HCT116 (cell line): ENCODE results near the gene TUBA4B. TPM values are rescaled to one million over a fixed set of nuclear protein-coding genes. Genes with fewer than 3 reads are reported as not detected.

Source experiments
- ATAC-seq: fragments of 200-7000 bp; cut with Tn5 transposase; 2 replicates; pipeline ENCODE4 v1.9.1; 2020; ENCODE audit warnings: mild to moderate bottlenecking, moderate library complexity
- BruUV-seq: library from RNA; stranded (reverse); fragments of 400-500 nt; replicated peaks from 2 replicates; lab custom pipeline; 2021; lab: Mats Ljungman, UMichigan
- CTCF ChIA-PET: fragments of 300-600 bp; sonication (Branson Sonifier 250); formaldehyde crosslinking; loops from one replicate; lab custom pipeline; 2021; ENCODE audit warnings: antibody characterized with exemption; lab: Charles Lee
- POLR2A ChIA-PET: fragments of 300-600, 350-600 bp; sonication (Branson Sonifier 250); formaldehyde crosslinking; loops from one replicate; lab custom pipeline; 2021; ENCODE audit warnings: antibody characterized with exemption; lab: Charles Lee
- RAD21 ChIA-PET, 2 experiments: fragments of 300-600 bp; sonication (Branson Sonifier 250); formaldehyde crosslinking; loops; one replicate each; lab custom pipeline; 2023; ENCODE audit warnings: low total read pairs in 2 of 2; ENCODE audit not compliant: uncharacterized antibody in 2 of 2, unreplicated experiment in 2 of 2, low non-redundant PET in 1 of 2; lab: Charles Lee
- DNase-seq: peaks from one replicate; pipeline ENCODE4 v3.0.0-alpha.2; 2010; ENCODE audit warnings: low read depth, low spot score
- H2AFZ ChIP-seq: fragments of 200-600 bp; shearing (Covaris generic), sonication (generic); 2 replicates; pipeline ENCODE4 v1.6.1; 2017; ENCODE audit warnings: low read depth, mixed run types, mixed read lengths, antibody characterized with exemption, low read length; ENCODE audit not compliant: poor library complexity, severe bottlenecking
- H3K27ac ChIP-seq: 2 replicates; pipeline ENCODE4 v1.5.1; 2012; ENCODE audit warnings: low read depth, low read length
- H3K27me3 ChIP-seq: fragments of 200-600 bp; sonication (generic); 2 replicates; pipeline ENCODE4 v1.6.1; 2016; ENCODE audit warnings: mixed run types, low read length, mixed read lengths; ENCODE audit not compliant: insufficient read depth
- H3K36me3 ChIP-seq, 2 experiments: fragments of 200-500 bp in 1 of 2; fragments of 200-600 bp in 1 of 2; sonication (Bioruptor generic) in 1 of 2; sonication (generic) in 1 of 2; 2 replicates each; pipeline versions ENCODE4 v1.5.1 to v1.6.1; 2014 to 2016; ENCODE audit warnings: low read length in 2 of 2, inconsistent platforms in 1 of 2, mixed read lengths in 1 of 2, mixed run types in 1 of 2; ENCODE audit not compliant: insufficient read depth in 2 of 2, control insufficient read depth in 1 of 2
- H3K4me1 ChIP-seq, 2 experiments: fragments of 200-600 bp in 1 of 2; sonication (generic) in 1 of 2; 2 replicates each; pipeline versions ENCODE4 v1.5.1 to v1.6.1; 2012 to 2017; ENCODE audit warnings: low read length in 2 of 2, inconsistent platforms in 1 of 2, mild to moderate bottlenecking in 1 of 2, mixed read lengths in 1 of 2, mixed run types in 1 of 2, moderate library complexity in 1 of 2; ENCODE audit not compliant: insufficient read depth in 2 of 2, control insufficient read depth in 1 of 2
- H3K4me2 ChIP-seq: fragments of 200-600 bp; sonication (generic); 2 replicates; pipeline ENCODE4 v1.6.1; 2017; ENCODE audit warnings: mixed run types, low read length, mixed read lengths
- H3K4me3 ChIP-seq, 2 experiments: fragments of 200-600 bp in 1 of 2; sonication (generic) in 1 of 2; replicated peaks in 1 of 2; 2 replicates each; pipeline ENCODE4 v1.5.1; 2011 to 2016; ENCODE audit warnings: low read length in 2 of 2, control low read depth in 1 of 2, low read depth in 1 of 2, mild to moderate bottlenecking in 1 of 2, mixed read lengths in 1 of 2, mixed run types in 1 of 2
- H3K79me2 ChIP-seq: fragments of 200-600 bp; sonication (generic); 2 replicates; pipeline ENCODE4 v1.6.1; 2017; ENCODE audit warnings: mild to moderate bottlenecking, mixed run types, low read length, moderate library complexity, mixed read lengths; ENCODE audit not compliant: insufficient read depth
- H3K9ac ChIP-seq: fragments of 200-600 bp; sonication (generic); 2 replicates; pipeline ENCODE4 v1.6.1; 2016; ENCODE audit warnings: low read length, mixed read lengths
- H3K9me2 ChIP-seq: fragments of 200-600 bp; sonication (generic), shearing (Covaris generic); 2 replicates; pipeline ENCODE4 v1.6.1; 2017; ENCODE audit warnings: mixed run types, mild to moderate bottlenecking, moderate library complexity; ENCODE audit not compliant: insufficient read depth
- H3K9me3 ChIP-seq, 2 experiments: fragments of 200-500 bp in 1 of 2; fragments of 200-600 bp in 1 of 2; sonication (Bioruptor generic) in 1 of 2; sonication (generic) in 1 of 2; 2 replicates each; pipeline ENCODE4 v1.6.1; 2014 to 2017; ENCODE audit warnings: low read length in 2 of 2, mixed read lengths in 2 of 2, inconsistent platforms in 1 of 2, low read depth in 1 of 2, mild to moderate bottlenecking in 1 of 2, mixed run types in 1 of 2, moderate library complexity in 1 of 2; ENCODE audit not compliant: control insufficient read depth in 1 of 2, insufficient read depth in 1 of 2
- H4K20me1 ChIP-seq: fragments of 200-600 bp; sonication (generic), shearing (Covaris generic); 2 replicates; pipeline ENCODE4 v1.6.1; 2017; ENCODE audit warnings: mixed run types, mild to moderate bottlenecking, moderate library complexity; ENCODE audit not compliant: insufficient read depth
- CBX3 ChIP-seq: IDR thresholded peaks from 2 replicates; pipeline ENCODE4 v1.6.1; 2012; ENCODE audit warnings: low read depth
- CEBPB ChIP-seq: IDR thresholded peaks from 2 replicates; pipeline ENCODE4 v1.6.1; 2012; ENCODE audit warnings: low read depth
- EGR1 ChIP-seq: IDR thresholded peaks from 2 replicates; pipeline ENCODE4 v1.6.1; 2012; ENCODE audit warnings: low read depth
- EZH2 ChIP-seq: fragments of 200-600 bp; sonication (generic); IDR thresholded peaks from 2 replicates; pipeline ENCODE4 v1.6.1; 2017; ENCODE audit warnings: antibody characterized with exemption, mixed run types
- EZH2phosphoT487 ChIP-seq: fragments of 200-600 bp; IDR thresholded peaks from 2 replicates; pipeline ENCODE4 v1.6.1; 2018; ENCODE audit warnings: antibody characterized with exemption, borderline replicate concordance
- FOSL1 ChIP-seq: IDR thresholded peaks from 2 replicates; pipeline ENCODE4 v1.6.1; 2012; ENCODE audit warnings: low read depth
- JUND ChIP-seq: IDR thresholded peaks from 2 replicates; pipeline ENCODE4 v1.6.1; 2012
- POLR2AphosphoS5 ChIP-seq: IDR thresholded peaks from 2 replicates; pipeline ENCODE4 v1.6.1; 2011; ENCODE audit warnings: mild to moderate bottlenecking, low read depth, low read length, moderate library complexity
- RAD21 ChIP-seq: IDR thresholded peaks from 2 replicates; pipeline ENCODE4 v1.6.1; 2012; ENCODE audit warnings: low read depth, mild to moderate bottlenecking
- SIN3A ChIP-seq: IDR thresholded peaks from 2 replicates; pipeline ENCODE4 v1.6.1; 2012; ENCODE audit warnings: low read depth
- SP1 ChIP-seq: IDR thresholded peaks from 2 replicates; pipeline ENCODE4 v1.6.1; 2012; ENCODE audit warnings: low read depth
- intact Hi-C: fragments of 100-400 bp; cut with micrococcal nuclease; formaldehyde crosslinking; loops from 2 replicates; pipeline ENCODE4 v1.10.0; 2022
- total RNA-seq: library from RNA; stranded (reverse); gene quantifications from one replicate; pipeline ENCODE4 v1.2.1, GENCODE V29; 2021; ENCODE audit not compliant: unreplicated experiment
- TF ChIP-seq, protein P1 (sequence below), 3 experiments: fragments of 200-600 bp in 1 of 3; sonication (generic) in 1 of 3; IDR thresholded peaks in 2 of 3; conservative IDR thresholded peaks in 1 of 3; 2 replicates each; pipeline ENCODE4 v1.5.1; 2012 to 2017; ENCODE audit warnings: low read depth in 2 of 3, low read length in 2 of 3, antibody characterized with exemption in 1 of 3, borderline replicate concordance in 1 of 3, control low read depth in 1 of 3, mild to moderate bottlenecking in 1 of 3, mixed read lengths in 1 of 3, mixed run types in 1 of 3, moderate library complexity in 1 of 3; ENCODE audit not compliant: insufficient read depth in 1 of 3
- TF ChIP-seq, protein P2 (sequence below): IDR thresholded peaks from 2 replicates; pipeline ENCODE4 v1.6.1; 2011; ENCODE audit warnings: mild to moderate bottlenecking, low read length, moderate library complexity; ENCODE audit not compliant: insufficient replicate concordance; ENCODE audit errors: extremely low read depth
- TF ChIP-seq, protein P3 (sequence below): IDR thresholded peaks from 2 replicates; pipeline ENCODE4 v1.6.1; 2012

The TUBA4B gene
- total RNA-seq, 1 experiment from 2014 or later = not detected

DNA sequence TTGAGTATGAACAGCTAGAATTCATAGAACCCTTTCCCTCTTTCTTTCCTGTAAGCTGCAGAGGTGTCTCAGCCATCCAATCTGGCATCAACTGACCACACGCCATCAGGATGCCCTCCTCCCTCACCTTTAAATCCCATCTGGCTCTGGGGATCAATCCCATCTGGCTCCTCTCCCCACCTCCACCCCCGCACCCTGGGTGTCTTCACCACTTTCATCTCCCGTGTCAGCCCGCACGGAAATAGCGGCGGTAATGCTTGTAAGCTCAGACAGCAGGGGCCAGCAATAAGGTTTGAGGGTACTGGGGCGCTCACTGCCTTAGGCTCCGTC, 508 bp upstream of the TUBA4B start:
- no peak for DNase-seq
- Histone ChIP-seq H3K27ac (peak overlapping the region; percentile 55; the same call in 1 of the 2 replicates), H4K20me1 (no peaks in the 10 kb centered on the region), H3K27me3 (peaks cover 5% of the 10 kb centered on the region; the same call in 1 of the 2 replicates), H3K9ac (peak overlapping the region; percentile 77), H3K36me3 (peaks cover 0 to 3% of the 10 kb centered on the region in 2 experiments; a peak in 1 of 4 replicates), H3K9me2 (no peaks in the 10 kb centered on the region), H3K4me2 (peak overlapping the region; percentile 97), H3K79me2 (peaks cover 20% of the 10 kb centered on the region; the same call in 1 of the 2 replicates), H3K4me3 (peak overlapping the region; percentile 69 to 84), H2AFZ (no peak overlapping the region), H3K9me3 (no peaks in the 10 kb centered on the region), H3K4me1 (peaks cover 31 to 63% of the 10 kb centered on the region in 2 experiments)
- BruUV-seq = no TSS peak
- ChIA-PET POLR2A (interaction anchor here (0.6 to 2.0 kb wide), 4 partner anchors 9 to 301 kb away, joined by 3 to 5 read pairs (median 4); partner anchors contain the start of gene DNAJB2), RAD21 (interaction anchor here (0.7 kb wide), 2 partner anchors 22 to 127 kb away, joined by 4 to 5 read pairs; no protein-coding TSS in a partner anchor), CTCF (interaction anchor here (0.7 to 2.3 kb wide), 3 partner anchors 26 to 42 kb away, joined by 5 to 8 read pairs (median 6); no protein-coding TSS in a partner anchor)
- intact Hi-C loops = loop anchor here (2.0 kb wide), 1 partner anchor 42 kb away; no protein-coding TSS in a partner anchor
- ATAC-seq = no peak
- TF ChIP-seq CEBPB (no peak), SIN3A (no peak), CBX3 (no peak), POLR2AphosphoS5 (no peak), RAD21 (no peak), SP1 (no peak), FOSL1 (no peak), EZH2phosphoT487 (no peak), EGR1 (no peak), JUND (no peak), EZH2 (no peak)
- TF ChIP-seq, protein P1, sequence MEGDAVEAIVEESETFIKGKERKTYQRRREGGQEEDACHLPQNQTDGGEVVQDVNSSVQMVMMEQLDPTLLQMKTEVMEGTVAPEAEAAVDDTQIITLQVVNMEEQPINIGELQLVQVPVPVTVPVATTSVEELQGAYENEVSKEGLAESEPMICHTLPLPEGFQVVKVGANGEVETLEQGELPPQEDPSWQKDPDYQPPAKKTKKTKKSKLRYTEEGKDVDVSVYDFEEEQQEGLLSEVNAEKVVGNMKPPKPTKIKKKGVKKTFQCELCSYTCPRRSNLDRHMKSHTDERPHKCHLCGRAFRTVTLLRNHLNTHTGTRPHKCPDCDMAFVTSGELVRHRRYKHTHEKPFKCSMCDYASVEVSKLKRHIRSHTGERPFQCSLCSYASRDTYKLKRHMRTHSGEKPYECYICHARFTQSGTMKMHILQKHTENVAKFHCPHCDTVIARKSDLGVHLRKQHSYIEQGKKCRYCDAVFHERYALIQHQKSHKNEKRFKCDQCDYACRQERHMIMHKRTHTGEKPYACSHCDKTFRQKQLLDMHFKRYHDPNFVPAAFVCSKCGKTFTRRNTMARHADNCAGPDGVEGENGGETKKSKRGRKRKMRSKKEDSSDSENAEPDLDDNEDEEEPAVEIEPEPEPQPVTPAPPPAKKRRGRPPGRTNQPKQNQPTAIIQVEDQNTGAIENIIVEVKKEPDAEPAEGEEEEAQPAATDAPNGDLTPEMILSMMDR (IDR thresholded peaks at IDR 0.05 in 2 of 3, conservative IDR thresholded peaks at IDR 0.05 in 1 of 3; ENCODE audit: borderline replicate concordance in 1 of 3, insufficient read depth in 1 of 3, low read depth in 2 of 3, low read length in 2 of 3) = no peak
- TF ChIP-seq, protein P2, sequence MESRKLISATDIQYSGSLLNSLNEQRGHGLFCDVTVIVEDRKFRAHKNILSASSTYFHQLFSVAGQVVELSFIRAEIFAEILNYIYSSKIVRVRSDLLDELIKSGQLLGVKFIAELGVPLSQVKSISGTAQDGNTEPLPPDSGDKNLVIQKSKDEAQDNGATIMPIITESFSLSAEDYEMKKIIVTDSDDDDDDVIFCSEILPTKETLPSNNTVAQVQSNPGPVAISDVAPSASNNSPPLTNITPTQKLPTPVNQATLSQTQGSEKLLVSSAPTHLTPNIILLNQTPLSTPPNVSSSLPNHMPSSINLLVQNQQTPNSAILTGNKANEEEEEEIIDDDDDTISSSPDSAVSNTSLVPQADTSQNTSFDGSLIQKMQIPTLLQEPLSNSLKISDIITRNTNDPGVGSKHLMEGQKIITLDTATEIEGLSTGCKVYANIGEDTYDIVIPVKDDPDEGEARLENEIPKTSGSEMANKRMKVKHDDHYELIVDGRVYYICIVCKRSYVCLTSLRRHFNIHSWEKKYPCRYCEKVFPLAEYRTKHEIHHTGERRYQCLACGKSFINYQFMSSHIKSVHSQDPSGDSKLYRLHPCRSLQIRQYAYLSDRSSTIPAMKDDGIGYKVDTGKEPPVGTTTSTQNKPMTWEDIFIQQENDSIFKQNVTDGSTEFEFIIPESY = no peak
- TF ChIP-seq, protein P3, sequence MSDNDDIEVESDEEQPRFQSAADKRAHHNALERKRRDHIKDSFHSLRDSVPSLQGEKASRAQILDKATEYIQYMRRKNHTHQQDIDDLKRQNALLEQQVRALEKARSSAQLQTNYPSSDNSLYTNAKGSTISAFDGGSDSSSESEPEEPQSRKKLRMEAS = no peak
